ENCODE measurements around the gene KRTAP4-5. TPM values are rescaled to one million over a fixed set of nuclear protein-coding genes. Genes with fewer than 3 reads are reported as not detected.
"Not testable (repeated sequence)": the region's sequence is repeated elsewhere in the genome, so short reads cannot be mapped to it uniquely, and the experiment has no call there.

The KRTAP4-5 gene
- total and polyA plus RNA-seq, 2 experiments from 2014 or later: not detected

DNA sequence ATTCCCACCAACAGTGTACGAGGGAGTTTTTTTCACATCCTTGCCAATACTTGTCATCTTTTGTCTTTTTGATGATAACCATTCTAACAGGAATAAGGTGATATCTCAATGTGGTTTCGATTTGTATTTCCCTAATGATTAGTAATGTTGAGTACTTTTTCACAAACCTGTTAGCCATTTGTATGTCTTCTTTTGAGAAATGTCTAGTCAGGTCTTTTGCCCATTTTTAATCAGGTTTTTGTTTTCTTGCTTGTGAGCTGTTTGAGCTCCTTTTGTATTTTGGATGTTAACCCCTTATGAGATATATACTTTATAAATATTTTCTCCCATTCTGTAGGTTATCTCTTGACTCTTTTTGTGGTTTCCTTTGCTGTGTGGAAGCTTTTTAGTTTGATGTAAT, 1.9 kb upstream of the KRTAP4-5 start:
- Histone ChIP-seq H3K36me3 (ENCODE audit: low read depth) (no peaks in the 10 kb centered on the region), H4K20me1 (ENCODE audit: insufficient read depth) (no peaks in the 10 kb centered on the region), H3K27me3 (replicated peaks; ENCODE audit: insufficient read depth) (no peaks in the 10 kb centered on the region), H3K4me3 (no peak overlapping the region), H3K9me2 (ENCODE audit: insufficient read depth) (no peaks in the 10 kb centered on the region), H2AFZ (no peak overlapping the region), H3K79me2 (ENCODE audit: insufficient read depth) (no peaks in the 10 kb centered on the region), H3K9ac (no peak overlapping the region), H3K4me1 (ENCODE audit: insufficient read depth) (no peaks in the 10 kb centered on the region), H3K9me3 (ENCODE audit: low read depth) (no peaks in the 10 kb centered on the region), H3K4me2 (ENCODE audit: unreplicated experiment) (no peak overlapping the region), H3K27ac (no peak overlapping the region), H3F3A (ENCODE audit: insufficient read depth) (no peaks in the 10 kb centered on the region)
- in situ Hi-C loops (cut with MboI): no loop called here
- WGBS, 2 experiments (ENCODE audit: low coverage in 1 of 2, low lambda C conversion rate in 2 of 2, missing lambda C conversion rate in 2 of 2): 73 to 76% methylated on average over 2 of the region's 2 CpGs
- TF ChIP-seq EZH2 (IDR thresholded peaks at IDR 0.05; ENCODE audit: insufficient read depth, poor library complexity, severe bottlenecking) (no peak), EZH2phosphoT487 (IDR thresholded peaks at IDR 0.05; ENCODE audit: insufficient read depth, low read depth) (no peak)
- no peak for DNase-seq

DNA sequence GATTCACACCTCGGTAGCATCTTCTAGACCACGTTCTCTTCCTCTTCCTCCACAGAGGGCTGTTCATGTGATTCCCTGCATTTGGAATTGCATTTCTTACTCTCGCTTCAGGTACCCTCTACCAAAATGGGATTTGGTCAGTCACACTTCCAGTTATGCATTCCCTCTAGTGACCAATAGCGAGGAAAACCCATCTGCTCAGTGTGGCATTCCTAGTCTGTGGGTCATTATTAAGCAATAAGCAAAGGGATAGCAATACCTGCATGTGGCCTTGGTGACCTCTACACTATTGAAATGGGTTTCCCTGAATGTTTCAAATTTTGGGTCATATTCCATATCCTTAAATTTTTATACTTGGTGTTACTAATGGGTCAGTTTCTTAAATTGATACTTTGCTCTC, 401 bp upstream of the KRTAP4-5 start:
- H3K27ac ChIP-seq: no peak overlapping the region
- H3F3A ChIP-seq (ENCODE audit: insufficient read depth): no peaks in the 10 kb centered on the region
- no peaks in the 10 kb centered on the region for H3K4me1 ChIP-seq (ENCODE audit: insufficient read depth)
- no peaks in the 10 kb centered on the region for H3K79me2 ChIP-seq (ENCODE audit: insufficient read depth)
- H3K4me2 ChIP-seq (ENCODE audit: unreplicated experiment): no peak overlapping the region
- H3K9me2 ChIP-seq (ENCODE audit: insufficient read depth): no peaks in the 10 kb centered on the region
- in situ Hi-C loops (cut with MboI): no loop called here
- H2AFZ ChIP-seq: no peak overlapping the region
- TF ChIP-seq EZH2 (IDR thresholded peaks at IDR 0.05; ENCODE audit: insufficient read depth, poor library complexity, severe bottlenecking) (no peak), EZH2phosphoT487 (IDR thresholded peaks at IDR 0.05; ENCODE audit: insufficient read depth, low read depth) (no peak)
- 88 to 92% methylated on average over 4 of the region's 4 CpGs for WGBS, 2 experiments (ENCODE audit: low coverage in 1 of 2, low lambda C conversion rate in 2 of 2, missing lambda C conversion rate in 2 of 2)
- no peak for DNase-seq
- no peaks in the 10 kb centered on the region for H3K36me3 ChIP-seq (ENCODE audit: low read depth)
- H3K27me3 ChIP-seq (replicated peaks; ENCODE audit: insufficient read depth): no peaks in the 10 kb centered on the region
- H3K9me3 ChIP-seq (ENCODE audit: low read depth): no peaks in the 10 kb centered on the region
- H4K20me1 ChIP-seq (ENCODE audit: insufficient read depth): no peaks in the 10 kb centered on the region
- no peak overlapping the region for H3K4me3 ChIP-seq
- no peak overlapping the region for H3K9ac ChIP-seq

DNA sequence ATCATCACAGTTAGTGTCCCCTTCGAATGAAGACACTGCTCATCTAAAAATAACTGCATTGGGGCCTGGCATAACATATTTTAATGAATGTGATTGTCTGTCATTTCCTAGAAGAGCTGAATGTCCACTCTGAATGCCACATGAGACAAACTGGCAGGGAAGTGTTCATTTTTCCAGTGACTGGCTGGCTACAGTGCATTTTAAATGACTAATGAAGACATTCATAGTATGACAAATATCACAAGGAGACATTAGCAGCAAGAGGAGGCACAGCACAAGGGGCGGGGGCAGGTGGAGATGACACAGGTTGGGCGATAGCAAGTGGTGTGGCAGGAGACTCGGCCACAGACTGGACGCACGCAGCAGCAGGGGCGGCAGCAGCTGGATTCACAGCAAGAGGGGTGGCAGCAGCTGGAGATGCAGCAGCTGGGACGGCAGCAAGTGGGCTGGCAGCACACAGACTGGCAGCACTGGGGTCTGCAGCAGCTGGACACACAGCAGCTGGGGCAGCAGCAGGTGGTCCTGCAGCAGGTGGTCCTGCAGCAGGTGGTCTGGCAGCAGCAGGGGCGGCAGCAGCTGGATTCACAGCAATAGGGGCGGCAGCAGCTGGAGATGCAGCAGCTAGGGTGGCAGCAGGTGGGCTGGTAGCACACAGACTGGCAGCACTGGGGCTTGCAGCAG, 514 bp downstream of the KRTAP4-5 start:
- H3K4me3 ChIP-seq; H3K4me1 ChIP-seq (ENCODE audit: insufficient read depth); H3K9me2 ChIP-seq (ENCODE audit: insufficient read depth); H3K4me2 ChIP-seq (ENCODE audit: unreplicated experiment); H3K27ac ChIP-seq; H3K27me3 ChIP-seq (replicated peaks; ENCODE audit: insufficient read depth); H2AFZ ChIP-seq; H3K9me3 ChIP-seq (ENCODE audit: low read depth); H4K20me1 ChIP-seq (ENCODE audit: insufficient read depth); H3K9ac ChIP-seq; in situ Hi-C loops (cut with MboI); H3K36me3 ChIP-seq (ENCODE audit: low read depth); H3F3A ChIP-seq (ENCODE audit: insufficient read depth); H3K79me2 ChIP-seq (ENCODE audit: insufficient read depth); DNase-seq: not testable (repeated sequence)
- 74 to 75% methylated on average over 10 of the region's 10 CpGs for WGBS, 2 experiments (ENCODE audit: low coverage in 1 of 2, low lambda C conversion rate in 2 of 2, missing lambda C conversion rate in 2 of 2)

DNA sequence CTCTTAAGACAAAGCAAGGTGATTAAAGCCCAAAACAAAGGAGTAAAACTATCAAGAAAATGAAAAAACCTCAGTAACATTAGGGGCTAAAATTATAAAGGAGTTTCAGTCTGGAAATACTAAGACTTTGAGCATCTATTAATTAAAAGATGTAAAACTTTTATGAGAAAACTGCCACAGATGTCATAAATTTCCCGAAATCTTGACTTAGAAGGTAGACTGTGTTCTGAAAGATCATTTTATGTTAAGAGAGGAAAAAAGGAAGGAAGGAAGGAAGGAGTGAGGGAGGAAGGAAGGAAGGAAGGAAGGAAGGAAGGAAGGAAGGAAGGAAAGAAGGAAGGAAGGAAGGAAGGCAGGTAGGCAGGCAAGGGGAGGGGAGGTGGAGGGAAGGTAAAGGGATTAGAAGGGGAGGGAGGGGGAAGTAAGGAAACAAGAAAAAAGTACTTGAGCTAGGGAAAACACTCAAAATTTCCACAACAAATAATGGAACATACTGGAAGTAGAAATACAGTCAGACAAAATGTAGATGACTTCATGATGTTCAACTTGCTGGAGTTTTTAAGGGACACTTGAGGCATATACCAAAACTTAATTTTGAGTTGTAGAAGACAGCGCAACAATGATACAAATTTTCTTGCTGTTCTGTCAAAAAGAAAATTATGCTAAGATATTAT, 2.0 kb downstream of the KRTAP4-5 start:
- 86 to 88% methylated on average over 2 of the region's 2 CpGs for WGBS, 2 experiments (ENCODE audit: low coverage in 1 of 2, low lambda C conversion rate in 2 of 2, missing lambda C conversion rate in 2 of 2)
- Histone ChIP-seq H4K20me1 (ENCODE audit: insufficient read depth) (no peaks in the 10 kb centered on the region), H3K4me1 (ENCODE audit: insufficient read depth) (no peaks in the 10 kb centered on the region), H3K79me2 (ENCODE audit: insufficient read depth) (no peaks in the 10 kb centered on the region), H3K36me3 (ENCODE audit: low read depth) (no peaks in the 10 kb centered on the region), H3K9me3 (ENCODE audit: low read depth) (no peaks in the 10 kb centered on the region), H3K4me3 (no peak overlapping the region), H3K9ac (no peak overlapping the region), H2AFZ (no peak overlapping the region), H3K27me3 (replicated peaks; ENCODE audit: insufficient read depth) (no peaks in the 10 kb centered on the region), H3F3A (ENCODE audit: insufficient read depth) (no peaks in the 10 kb centered on the region), H3K9me2 (ENCODE audit: insufficient read depth) (no peaks in the 10 kb centered on the region), H3K4me2 (ENCODE audit: unreplicated experiment) (no peak overlapping the region), H3K27ac (no peak overlapping the region)
- in situ Hi-C loops (cut with MboI): no loop called here
- DNase-seq: no peak
- TF ChIP-seq EZH2 (IDR thresholded peaks at IDR 0.05; ENCODE audit: insufficient read depth, poor library complexity, severe bottlenecking) (no peak), EZH2phosphoT487 (IDR thresholded peaks at IDR 0.05; ENCODE audit: insufficient read depth, low read depth) (no peak)

Measured in GM23248 (cell line).